GM19468 (cell line): ENCODE results near the gene SSTR1.
"Not testable (repeated sequence)": the region's sequence is repeated elsewhere in the genome, so short reads cannot be mapped to it uniquely, and the experiment has no call there.

Experiments
- ATAC-seq: cut with Tn5 transposase; IDR thresholded peaks from one replicate; pipeline ENCODE4 v1.9.1; 2021; ENCODE audit warnings: mild to moderate bottlenecking, moderate library complexity, moderate number of reproducible peaks; ENCODE audit not compliant: unreplicated experiment; ENCODE audit errors: extremely low read depth

The SSTR1 gene, protein sequence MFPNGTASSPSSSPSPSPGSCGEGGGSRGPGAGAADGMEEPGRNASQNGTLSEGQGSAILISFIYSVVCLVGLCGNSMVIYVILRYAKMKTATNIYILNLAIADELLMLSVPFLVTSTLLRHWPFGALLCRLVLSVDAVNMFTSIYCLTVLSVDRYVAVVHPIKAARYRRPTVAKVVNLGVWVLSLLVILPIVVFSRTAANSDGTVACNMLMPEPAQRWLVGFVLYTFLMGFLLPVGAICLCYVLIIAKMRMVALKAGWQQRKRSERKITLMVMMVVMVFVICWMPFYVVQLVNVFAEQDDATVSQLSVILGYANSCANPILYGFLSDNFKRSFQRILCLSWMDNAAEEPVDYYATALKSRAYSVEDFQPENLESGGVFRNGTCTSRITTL

DNA sequence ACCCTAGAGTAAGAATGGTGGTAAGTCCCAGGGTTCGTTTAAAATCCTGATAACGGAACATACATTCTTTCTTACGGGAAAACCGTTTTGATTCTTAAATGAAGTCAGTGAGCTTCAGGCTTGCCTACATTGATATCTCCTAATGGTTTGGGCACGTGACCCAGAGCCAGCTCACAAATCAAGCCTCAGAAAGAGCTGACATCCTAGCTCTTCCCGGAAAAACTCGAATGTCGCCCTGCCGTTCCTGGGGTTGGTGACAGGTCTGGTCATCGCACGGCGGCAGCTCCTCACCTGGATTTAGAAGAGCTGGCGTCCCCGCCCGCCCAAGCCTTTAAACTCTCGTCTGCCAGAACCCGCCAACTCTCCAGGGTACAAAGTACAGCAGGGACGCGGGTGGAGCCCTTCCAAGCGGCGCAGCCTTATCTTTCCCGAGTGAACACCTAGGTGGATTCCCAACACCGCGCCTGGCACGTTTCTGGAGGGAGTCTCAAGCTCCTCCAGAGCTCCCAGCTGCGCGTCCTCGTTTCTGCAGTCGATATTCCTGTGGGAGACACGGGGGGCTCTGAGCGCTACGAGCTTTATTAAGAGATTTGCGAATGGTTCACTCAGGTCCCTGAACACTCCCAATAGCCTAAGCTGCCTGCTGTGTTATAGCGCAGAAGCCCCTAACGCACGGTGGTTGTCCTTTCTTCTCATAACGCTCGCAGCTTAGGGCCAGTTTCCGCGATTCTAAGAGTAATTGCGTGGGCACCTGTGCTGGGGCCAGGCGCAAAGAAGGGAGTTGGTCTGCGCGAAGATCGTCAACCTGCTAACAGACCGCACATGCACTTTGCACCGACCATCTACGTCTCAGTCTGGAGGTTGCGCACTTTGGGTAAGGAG lies at the start of gene SSTR1:
TSS of gene SSTR1 (plus strand) at position 169 of the 882 bp plus-strand sequence. CDS start 1,486 bp downstream, outside the sequence.
- no peak for ATAC-seq

DNA sequence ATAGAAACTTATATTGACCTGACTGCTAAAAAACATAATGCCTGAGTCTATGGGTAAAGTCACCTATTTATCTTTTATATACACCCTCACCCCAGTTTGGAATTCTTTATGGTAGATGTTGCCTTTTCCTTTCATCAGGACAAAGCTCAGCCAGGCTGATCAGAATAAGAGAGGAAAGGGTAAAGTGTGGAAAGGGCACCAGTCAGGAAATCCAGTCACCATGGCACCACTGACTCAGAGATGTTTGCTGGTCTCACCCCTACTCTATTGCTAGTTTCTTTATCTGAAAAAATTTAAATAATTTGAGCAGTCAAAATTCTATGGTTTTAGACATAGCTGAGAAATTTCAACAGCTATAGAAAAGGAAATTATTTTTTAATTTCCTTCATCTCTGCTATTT lies 49.2 kb upstream of the SSTR1 start:
- no peak for ATAC-seq

DNA sequence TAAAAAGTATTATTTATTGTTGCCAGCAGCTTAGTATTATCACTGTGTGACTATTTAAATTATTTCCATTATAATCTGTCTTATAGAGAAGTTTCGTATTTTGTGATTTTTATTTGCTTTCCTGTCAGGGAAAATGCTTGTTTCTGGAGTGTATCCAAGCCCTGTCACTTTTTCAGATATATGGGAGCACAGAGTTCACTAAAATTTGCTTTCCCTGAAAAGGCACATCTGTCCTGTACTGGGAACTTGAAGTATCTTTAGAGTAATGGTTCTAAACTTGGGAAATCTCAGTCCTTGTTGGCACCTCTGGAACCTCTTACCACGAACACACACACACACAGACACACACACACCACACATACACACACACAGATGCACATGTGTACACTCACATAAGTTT lies 39.3 kb upstream of the SSTR1 start:
- no peak for ATAC-seq

DNA sequence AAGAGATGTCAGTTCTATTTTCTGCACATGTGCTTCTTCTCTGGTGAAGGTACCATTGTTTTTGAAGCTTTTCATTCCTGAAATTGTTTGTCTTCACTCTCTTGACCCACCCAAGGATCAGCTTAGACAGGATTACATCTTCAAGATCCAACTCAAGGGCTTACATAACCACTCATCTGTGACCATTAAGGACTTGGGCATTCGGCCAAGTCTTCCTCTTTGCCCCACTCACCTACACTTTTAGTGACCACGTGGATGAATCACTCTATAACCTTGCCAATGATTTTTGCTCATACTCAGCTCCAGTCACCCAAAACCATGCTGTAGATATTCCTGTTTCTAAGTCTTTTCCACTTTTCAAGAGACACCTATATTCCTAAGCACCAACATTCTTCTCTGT lies 36.5 kb upstream of the SSTR1 start:
- no peak for ATAC-seq

DNA sequence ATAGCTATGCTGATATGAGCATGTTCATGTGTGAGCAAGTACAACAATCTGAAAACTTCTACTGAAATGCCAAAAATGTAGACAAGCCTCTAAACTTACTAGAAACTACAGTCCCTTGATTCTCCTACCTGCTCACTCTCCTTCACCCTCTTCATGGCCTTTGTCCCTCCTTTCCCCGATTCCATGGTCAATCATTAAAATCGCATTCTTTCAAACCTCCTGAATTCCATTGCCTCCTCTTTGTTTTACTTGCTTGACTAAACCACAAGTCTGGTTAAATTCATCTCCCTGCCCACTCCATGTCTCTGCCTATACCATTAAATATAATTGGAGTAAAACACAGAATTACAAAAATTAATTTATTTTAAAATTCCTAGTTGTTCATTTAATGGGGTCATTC lies 33.0 kb upstream of the SSTR1 start:
- ATAC-seq = no peak

DNA sequence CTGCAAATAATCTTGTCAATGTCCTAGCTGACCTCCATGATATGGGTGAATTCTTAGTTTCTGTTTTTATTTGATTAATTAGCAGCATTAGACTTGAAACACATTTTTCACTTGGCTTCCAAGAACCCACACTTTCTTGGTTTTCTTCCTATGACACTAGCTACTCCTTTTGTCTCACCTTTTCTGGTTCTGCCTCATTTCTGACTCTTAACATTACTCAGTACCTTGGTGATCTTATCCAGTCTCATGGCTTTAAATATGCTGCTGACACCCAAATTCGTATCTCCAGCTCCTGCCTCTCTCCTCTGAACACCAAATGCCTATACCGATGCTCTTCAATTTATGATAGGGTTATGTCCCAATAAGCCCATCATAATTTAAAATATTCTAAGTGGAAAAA lies 32.0 kb upstream of the SSTR1 start:
- ATAC-seq = peak; percentile 36

DNA sequence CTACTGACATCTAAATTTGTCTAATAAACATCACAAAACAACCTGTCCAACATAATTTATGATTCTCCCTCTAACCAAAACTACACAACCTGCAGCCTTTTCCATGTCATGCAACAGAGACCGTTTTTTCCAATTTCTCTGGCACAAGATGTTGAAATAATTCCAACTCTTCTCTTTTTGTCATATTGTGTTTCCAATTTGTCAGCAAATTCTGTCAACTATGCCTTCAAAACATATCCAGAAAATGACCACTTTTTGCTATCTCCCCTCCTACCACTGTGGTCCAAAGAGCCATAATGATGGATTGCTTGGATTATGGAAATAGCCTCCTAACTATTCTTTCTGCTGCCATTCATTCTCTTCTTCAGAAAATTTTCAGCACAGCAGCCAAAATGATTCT lies 31.3 kb upstream of the SSTR1 start:
- no peak for ATAC-seq

DNA sequence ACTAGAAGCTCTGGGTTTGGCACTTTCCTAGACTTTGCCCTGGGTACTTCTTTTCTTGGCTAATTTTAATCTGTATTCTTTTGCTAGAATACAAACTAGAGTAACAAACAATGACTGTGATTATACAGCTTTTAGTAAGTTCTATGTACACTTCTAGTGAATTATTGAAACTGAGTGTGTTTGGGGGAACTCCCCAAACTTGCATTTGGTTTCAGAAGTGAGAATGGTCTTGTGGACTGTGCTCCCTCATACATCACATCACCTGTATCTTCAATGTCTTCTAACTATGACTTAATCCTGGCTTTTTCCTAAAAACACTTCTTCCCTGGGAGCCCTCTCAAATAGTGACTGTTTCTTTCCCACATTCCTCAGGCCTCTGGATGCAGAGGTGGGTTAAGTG lies 23.6 kb upstream of the SSTR1 start:
- peak; percentile 63 for ATAC-seq

DNA sequence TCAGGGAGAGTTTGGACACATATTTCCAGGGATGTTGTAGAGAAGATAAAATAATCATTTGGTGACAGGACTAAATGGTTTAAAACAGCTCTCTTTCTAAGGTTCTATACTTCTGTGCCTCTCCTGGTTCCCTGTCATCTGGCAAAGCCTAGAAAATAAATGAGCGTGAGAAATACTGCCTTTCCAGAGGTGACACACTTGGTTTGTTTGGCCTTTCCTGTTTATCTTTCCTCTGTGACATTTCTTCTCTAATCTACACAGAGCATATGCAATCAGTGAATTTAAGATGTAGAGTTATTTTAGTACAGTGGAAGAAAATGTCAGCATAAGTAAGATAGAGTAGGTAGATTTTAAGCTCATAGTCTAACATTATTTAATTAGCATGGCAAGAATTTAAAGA lies 22.0 kb upstream of the SSTR1 start:
- no peak for ATAC-seq

DNA sequence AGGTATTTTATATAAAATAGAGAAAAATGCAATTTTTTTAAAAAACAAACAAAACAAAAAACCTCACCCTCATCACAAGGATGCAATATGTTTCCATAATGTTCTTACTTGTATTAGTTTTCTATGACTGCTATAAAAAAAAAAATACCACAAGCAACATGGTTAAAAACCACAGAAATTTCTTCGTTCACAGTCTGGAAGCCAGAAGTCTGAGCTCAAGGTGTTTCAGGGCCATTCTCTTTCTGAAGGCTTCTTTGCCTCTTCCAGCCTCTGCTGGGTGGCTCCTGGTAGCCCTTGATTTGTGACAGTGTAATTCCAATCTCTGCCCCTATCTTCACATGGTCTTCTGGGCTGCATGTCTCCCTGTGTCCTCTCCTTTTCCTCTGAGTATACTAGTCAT lies 21.5 kb upstream of the SSTR1 start:
- ATAC-seq = no peak

DNA sequence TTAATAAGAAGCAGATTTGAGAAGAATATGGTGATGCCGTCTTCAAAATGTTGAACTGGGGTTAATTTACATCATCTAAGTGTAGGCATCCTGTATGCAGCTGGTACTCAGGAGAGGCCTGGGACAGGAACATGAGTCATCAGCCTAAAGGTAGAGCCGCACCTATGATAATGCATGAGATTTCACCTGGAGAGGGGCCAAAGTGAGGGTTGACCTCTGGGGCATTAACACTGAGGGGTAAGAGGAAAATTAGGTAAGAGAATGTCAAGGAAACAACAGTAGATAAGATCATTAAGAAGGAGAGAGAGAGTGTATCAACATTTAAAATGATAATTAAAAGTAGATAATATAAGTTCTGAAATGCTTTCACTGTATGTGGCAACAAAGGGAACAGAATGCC lies 20.2 kb upstream of the SSTR1 start:
- ATAC-seq = no peak

DNA sequence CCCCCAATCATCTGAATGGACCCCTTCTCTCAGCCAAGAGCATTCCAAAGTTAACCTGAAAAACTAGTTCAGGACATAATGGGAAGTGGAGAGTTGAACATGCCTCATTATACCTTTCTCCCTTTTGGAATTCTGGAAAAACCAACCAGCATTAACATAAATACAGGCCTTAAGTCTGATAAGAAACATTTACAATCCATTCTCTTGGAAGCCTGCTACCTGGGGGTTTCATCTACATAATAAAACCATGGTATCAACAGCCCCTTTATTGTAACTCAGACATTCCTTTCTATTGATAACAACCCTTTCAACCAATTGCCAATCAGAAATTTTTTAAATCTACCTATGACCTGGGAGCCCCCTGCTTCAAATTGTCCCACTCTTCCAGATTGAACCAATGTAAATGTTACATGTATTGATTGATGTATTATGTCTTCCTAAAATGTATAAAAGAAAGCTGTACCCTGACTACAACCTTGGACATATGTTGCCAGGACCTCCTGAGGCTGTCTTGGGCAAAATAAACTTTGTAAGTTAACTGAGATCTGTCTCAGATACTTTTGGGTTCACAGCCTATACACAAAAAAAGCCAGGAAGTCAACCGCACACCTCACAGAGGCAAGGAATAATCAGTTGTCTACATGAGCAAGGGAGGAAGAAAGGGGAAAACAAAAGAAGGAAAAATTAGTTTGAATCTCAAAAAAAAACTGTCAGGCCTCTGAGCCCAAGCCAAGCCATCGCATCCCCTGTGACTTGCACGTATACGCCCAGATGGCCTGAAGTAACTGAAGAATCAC lies 17.6 kb upstream of the SSTR1 start:
- no peak for ATAC-seq

DNA sequence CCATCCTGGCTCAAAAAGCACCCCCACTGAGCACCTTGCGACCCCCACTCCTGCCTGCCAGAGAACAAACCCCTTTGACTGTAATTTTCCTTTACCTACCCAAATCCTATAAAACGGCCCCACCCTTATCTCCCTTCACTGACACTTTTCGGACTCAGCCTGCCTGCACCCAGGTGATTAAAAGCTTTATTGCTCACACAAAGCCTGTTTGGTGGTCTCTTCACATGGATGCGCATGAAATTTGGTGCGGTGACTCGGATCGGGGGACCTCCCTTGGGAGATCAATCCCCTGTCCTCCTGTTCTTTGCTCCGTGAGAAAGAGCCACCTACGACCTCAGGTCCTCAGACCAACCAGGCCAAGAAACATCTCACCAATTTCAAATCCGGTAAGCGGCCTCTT lies 16.9 kb upstream of the SSTR1 start:
- not testable (repeated sequence) for ATAC-seq

DNA sequence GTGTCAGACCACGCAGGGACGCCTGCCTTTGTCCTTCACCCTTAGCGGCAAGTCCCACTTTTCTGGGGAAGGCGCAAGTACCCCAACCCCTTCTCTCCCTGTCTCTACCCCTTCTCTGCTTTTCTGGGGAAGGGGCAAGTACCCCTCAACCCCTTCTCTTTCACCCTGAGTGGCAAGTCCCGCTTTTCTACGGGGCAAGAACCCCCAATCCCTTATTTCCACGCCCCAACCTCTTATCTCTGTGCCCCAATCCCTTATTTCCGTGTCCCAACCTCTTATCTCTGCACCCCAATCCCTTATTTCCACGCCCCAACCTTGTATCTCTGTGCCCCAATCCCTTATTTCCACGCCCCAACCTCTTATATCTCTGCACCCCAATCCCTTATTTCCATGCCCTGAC lies 16.2 kb upstream of the SSTR1 start:
- ATAC-seq = not testable (repeated sequence)

DNA sequence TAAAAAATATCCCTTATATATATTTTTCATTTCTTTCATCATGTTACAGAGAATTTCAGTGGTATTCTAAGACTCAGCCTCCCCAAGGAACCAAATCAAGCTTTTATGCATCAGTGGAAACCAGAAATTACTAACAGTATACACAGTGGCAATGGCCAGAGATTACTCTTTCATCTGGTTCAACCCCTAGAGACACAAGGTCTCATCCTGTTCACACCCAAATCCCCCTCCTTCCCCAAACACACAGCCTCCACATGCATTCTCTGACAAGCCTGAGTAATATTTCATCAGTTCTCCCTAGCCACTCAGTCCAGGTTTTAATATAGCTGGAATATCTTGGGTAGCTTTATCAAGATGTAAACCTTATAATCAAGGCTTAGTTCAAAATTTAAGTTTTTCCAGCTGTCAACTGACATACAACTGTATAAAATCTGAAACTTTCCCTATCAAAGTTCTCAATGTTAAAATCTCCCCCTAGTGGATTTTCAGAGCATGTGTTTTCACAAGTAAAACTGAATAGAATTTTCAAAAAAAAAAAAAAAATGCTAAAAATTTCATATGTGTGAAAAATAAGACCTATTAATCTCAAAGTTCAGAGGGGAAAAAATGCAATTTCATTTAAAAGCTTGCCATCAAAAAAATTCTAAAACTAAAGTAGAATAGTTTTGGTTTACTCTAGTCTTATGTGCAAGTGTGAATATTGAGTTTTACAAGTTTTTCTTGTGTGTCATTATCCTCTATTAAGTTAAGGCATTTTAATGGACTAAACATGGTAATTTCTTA lies 10.5 kb upstream of the SSTR1 start:
- ATAC-seq = no peak

DNA sequence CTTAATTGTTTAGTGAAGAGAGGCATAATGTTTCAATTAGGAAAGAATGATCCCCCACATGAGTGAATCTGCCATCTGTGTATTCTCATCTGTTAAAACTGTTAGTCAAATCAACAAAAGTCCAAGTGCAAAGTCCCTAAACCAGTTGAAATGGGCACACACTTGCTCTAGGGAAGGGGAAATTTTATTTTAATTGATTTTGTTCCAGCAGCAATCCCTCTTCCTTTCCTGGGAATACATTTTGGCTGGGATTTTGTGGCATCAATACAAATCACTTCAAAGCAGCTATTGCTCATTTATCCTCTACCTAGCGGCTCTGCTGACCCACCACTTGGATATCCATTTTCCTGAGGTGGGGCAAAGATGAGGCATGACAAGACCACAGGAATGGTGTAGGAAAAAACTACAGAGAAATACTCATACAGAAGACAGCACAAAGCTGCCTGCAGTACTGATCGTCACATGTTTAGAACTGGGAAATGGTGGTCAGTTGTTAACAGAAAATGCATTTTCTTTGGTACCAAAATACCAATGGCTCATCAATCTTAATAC lies 9.8 kb upstream of the SSTR1 start:
- no peak for ATAC-seq

DNA sequence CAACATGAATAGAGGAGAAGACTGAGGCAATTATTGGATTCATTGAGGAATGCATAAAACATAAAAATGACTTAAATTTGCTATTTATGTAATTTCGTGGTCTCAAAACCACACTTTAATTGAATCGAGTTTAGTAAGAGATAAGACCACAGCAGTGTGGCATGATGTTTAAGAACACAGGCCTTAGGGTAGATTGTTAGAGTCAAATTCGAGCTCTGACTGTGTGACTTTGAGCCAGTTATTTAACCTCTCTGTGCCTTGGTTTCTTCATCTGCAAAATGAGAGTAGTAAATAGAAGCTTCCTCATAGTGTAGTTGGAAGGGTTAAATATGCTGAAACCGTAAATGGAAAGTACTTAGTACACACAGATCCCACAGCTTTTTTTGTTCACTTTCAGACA lies 9.3 kb upstream of the SSTR1 start:
- no peak for ATAC-seq

DNA sequence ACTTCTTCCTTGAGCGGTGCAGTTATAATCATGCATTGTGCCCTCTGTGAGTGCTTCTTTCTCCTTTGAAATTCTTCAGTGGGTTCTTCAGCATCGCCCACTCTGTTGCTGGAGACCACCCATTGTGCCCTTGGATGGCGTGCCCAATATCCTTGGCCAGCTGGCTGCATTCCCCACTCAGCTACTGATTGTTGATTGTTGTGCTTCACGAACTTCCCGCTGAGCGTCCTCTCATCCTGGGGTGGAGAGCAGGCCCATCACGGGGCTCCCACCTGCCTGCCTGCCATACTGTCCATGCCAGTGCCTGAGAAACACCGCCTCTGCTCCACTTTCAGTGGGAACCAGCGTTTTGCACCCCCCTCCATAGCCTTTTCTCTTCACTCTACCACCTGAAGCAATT lies 8.6 kb upstream of the SSTR1 start:
- no peak for ATAC-seq

DNA sequence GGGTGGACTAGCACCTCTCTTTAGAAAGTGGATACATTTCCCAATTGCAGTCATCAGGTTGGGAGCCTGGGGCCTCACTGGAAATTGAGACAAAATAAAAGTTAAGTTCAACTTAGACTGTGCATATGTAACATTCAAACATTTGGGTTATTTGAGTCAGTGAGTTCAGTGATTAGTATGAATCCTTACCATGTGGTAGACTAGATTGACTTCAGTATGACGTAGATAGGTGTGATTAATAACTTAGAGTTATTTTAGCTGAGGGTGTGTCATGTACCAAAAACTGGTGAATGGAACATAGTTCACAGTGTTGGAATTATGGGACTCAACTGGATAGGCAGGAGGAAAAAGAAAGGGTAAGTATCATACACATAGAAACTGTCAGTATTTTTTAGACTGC lies 8.0 kb upstream of the SSTR1 start:
- no peak for ATAC-seq
